CD14-positive monocyte (primary cell): ENCODE data around the gene CGREF1. TPM values are rescaled to one million over a fixed set of nuclear protein-coding genes. Genes with fewer than 3 reads are reported as not detected.
"Not testable (repeated sequence)": the region's sequence is repeated elsewhere in the genome, so short reads cannot be mapped to it uniquely, and the experiment has no call there.

Experiments used
- DNase-seq, 3 donors: peaks; one replicate each; pipeline ENCODE4 v3.0.0-alpha.2; 2011 to 2022
- H2AFZ ChIP-seq: 2 replicates; pipeline ENCODE4 v1.6.0; 2012; ENCODE audit warnings: mild to moderate bottlenecking, low read depth, low read length, inconsistent platforms; ENCODE audit not compliant: insufficient read depth, poor library complexity, severe bottlenecking
- H3K27ac ChIP-seq, 2 donors: 1 replicate in 1 of 2; 2 replicates in 1 of 2; pipeline ENCODE4 v1.5.1; 2012 to 2013; ENCODE audit warnings: low read length in 2 of 2, control low read depth in 1 of 2, inconsistent platforms in 1 of 2, low read depth in 1 of 2, mild to moderate bottlenecking in 1 of 2
- H3K27me3 ChIP-seq, 2 donors: one replicate each; pipeline versions ENCODE4 v1.6.0 to v1.6.1; 2011 to 2013; ENCODE audit warnings: low read length in 2 of 2; ENCODE audit not compliant: control insufficient read depth in 2 of 2, insufficient read depth in 2 of 2
- H3K36me3 ChIP-seq, 2 donors: replicated peaks in 1 of 2; 1 replicate in 1 of 2; 2 replicates in 1 of 2; pipeline versions ENCODE4 v1.5.1 to v1.6.1; 2012 to 2013; ENCODE audit warnings: low read length in 2 of 2, control low read depth in 1 of 2, inconsistent platforms in 1 of 2, mild to moderate bottlenecking in 1 of 2; ENCODE audit not compliant: insufficient read depth in 2 of 2, control insufficient read depth in 1 of 2
- H3K4me1 ChIP-seq, 2 donors: 1 replicate in 1 of 2; 2 replicates in 1 of 2; pipeline versions ENCODE4 v1.5.1 to v1.6.1; 2012 to 2013; ENCODE audit warnings: low read length in 2 of 2, control low read depth in 1 of 2, inconsistent platforms in 1 of 2, mild to moderate bottlenecking in 1 of 2, moderate library complexity in 1 of 2; ENCODE audit not compliant: insufficient read depth in 2 of 2, control insufficient read depth in 1 of 2
- H3K4me2 ChIP-seq: replicated peaks from 2 replicates; pipeline ENCODE3; 2012; ENCODE audit warnings: low read length, moderate library complexity, mild to moderate bottlenecking; ENCODE audit not compliant: poor library complexity, severe bottlenecking; ENCODE audit errors: extremely low read depth
- H3K4me3 ChIP-seq, 3 experiments: fragments of 200-600 bp in 1 of 3; sonication (generic) in 1 of 3; replicated peaks in 1 of 3; 1 replicate in 2 of 3; 2 replicates in 1 of 3; pipeline ENCODE4 v1.5.1; 2011 to 2013; ENCODE audit warnings: low read length in 3 of 3, mild to moderate bottlenecking in 3 of 3, control low read depth in 2 of 3, low read depth in 2 of 3, inconsistent platforms in 1 of 3, moderate library complexity in 1 of 3
- H3K79me2 ChIP-seq: 2 replicates; pipeline ENCODE4 v1.6.0; 2012; ENCODE audit warnings: mild to moderate bottlenecking, control low read depth, inconsistent platforms, low read length, moderate library complexity; ENCODE audit not compliant: insufficient read depth
- H3K9ac ChIP-seq: 2 replicates; pipeline ENCODE4 v1.6.0; 2017; ENCODE audit warnings: low read length, mild to moderate bottlenecking; ENCODE audit not compliant: insufficient read depth, poor library complexity, severe bottlenecking
- H3K9me3 ChIP-seq, 2 donors: replicated peaks in 1 of 2; 1 replicate in 1 of 2; 2 replicates in 1 of 2; pipeline versions ENCODE4 v1.5.1 to v1.6.1; 2012 to 2013; ENCODE audit warnings: low read length in 2 of 2, control low read depth in 1 of 2; ENCODE audit not compliant: control insufficient read depth in 1 of 2, insufficient read depth in 1 of 2
- H4K20me1 ChIP-seq: 2 replicates; pipeline ENCODE4 v1.6.0; 2012; ENCODE audit warnings: mild to moderate bottlenecking, low read length, control low read depth, moderate library complexity; ENCODE audit not compliant: insufficient read depth
- H3K27ac Mint-ChIP-seq, 7 donors: one replicate each; pipeline ENCODE4 v1.8.0; 2020; ENCODE audit warnings: mild to moderate bottlenecking in 7 of 7, mixed read lengths in 7 of 7, moderate library complexity in 6 of 7, inconsistent platforms in 2 of 7
- H3K27me3 Mint-ChIP-seq, 3 donors: one replicate each; pipeline ENCODE4 v1.8.0; 2021 to 2022; ENCODE audit warnings: low read depth in 3 of 3, mild to moderate bottlenecking in 3 of 3, mixed read lengths in 3 of 3, moderate library complexity in 3 of 3, inconsistent platforms in 1 of 3
- H3K36me3 Mint-ChIP-seq, 2 donors: one replicate each; pipeline ENCODE4 v1.8.0; 2020; ENCODE audit warnings: mixed read lengths in 2 of 2, inconsistent platforms in 1 of 2, mild to moderate bottlenecking in 1 of 2
- H3K4me1 Mint-ChIP-seq: one replicate; pipeline ENCODE4 v1.8.0; 2020; ENCODE audit warnings: mild to moderate bottlenecking, mixed read lengths
- H3K4me3 Mint-ChIP-seq, 2 donors: one replicate each; pipeline ENCODE4 v1.8.0; 2020; ENCODE audit warnings: mild to moderate bottlenecking in 2 of 2, mixed read lengths in 2 of 2, moderate library complexity in 1 of 2
- H3K9me3 Mint-ChIP-seq, 7 donors: one replicate each; pipeline ENCODE4 v1.8.0; 2020 to 2022; ENCODE audit warnings: mixed read lengths in 7 of 7, mild to moderate bottlenecking in 6 of 7, moderate library complexity in 6 of 7, inconsistent platforms in 2 of 7
- CTCF ChIP-seq: fragments of 200-600 bp; IDR thresholded peaks from one replicate; pipeline ENCODE4 v1.8.0; 2022; ENCODE audit warnings: antibody characterized with exemption, mild to moderate bottlenecking
- WGBS: methylation state at CpG from one replicate; pipeline ENCODE4 v1.1.5; 2013; ENCODE audit warnings: missing lambda C conversion rate; ENCODE audit not compliant: insufficient coverage; 5-methylcytosine and 5-hydroxymethylcytosine counted together
- intact Hi-C, 2 donors: fragments of 100-400 bp; cut with micrococcal nuclease; formaldehyde crosslinking; loops; one replicate each; pipeline versions ENCODE4 v1.15.0 to v1.15.1; 2023
- polyA plus RNA-seq, 3 donors: library from polyadenylated mRNA; depleted of rRNA in 1 of 3; unstranded in 2 of 3; stranded (reverse) in 1 of 3; fragments of 300-500 nt in 2 of 3; fragments of >200 nt in 1 of 3; fragmentation: Illumina TruSeq in 2 of 3; gene quantifications; 1 replicate in 2 of 3; 2 replicates in 1 of 3; pipeline ENCODE4 v1.2.3, GENCODE V29; 2012 to 2021

Gene CGREF1
- polyA plus RNA-seq, 3 donors = not detected

- no peaks in the 10 kb centered on the region for H3K9me3 ChIP-seq
- H3K27ac ChIP-seq = peak overlapping the region; percentile 87 to 90
- H3K36me3 Mint-ChIP-seq = peaks cover 3 to 4% of the 10 kb centered on the region in 2 donors
- peaks cover 12 to 22% of the 10 kb centered on the region in 2 donors for H3K27me3 ChIP-seq
- peaks cover 33 to 38% of the 10 kb centered on the region in 2 donors for H3K4me1 ChIP-seq
- peak overlapping the region; percentile 90 for H2AFZ ChIP-seq
- no peak for TF ChIP-seq CTCF
- H3K36me3 ChIP-seq = no peaks in the 10 kb centered on the region
- peak overlapping the region; percentile 83 for H3K9ac ChIP-seq
- peaks cover 34% of the 10 kb centered on the region for H3K4me1 Mint-ChIP-seq
- 94% methylated on average over 4 of the region's 7 CpGs for WGBS
- peak overlapping the region; percentile 59 to 79 (median 70) for H3K4me3 ChIP-seq
- H3K27me3 Mint-ChIP-seq = peaks cover 19 to 23% (median 22%) of the 10 kb centered on the region in 3 donors
- peaks cover 0 to 7% (median 5%) of the 10 kb centered on the region in 7 donors for H3K9me3 Mint-ChIP-seq
- H3K4me3 Mint-ChIP-seq = peak overlapping the region; percentile 91 to 96
- DNase-seq = no peak
- no peaks in the 10 kb centered on the region for H3K79me2 ChIP-seq
- intact Hi-C loops = no loop called here
- peak overlapping the region; percentile 96 to 98 (median 97) for H3K27ac Mint-ChIP-seq
- H3K4me2 ChIP-seq = peak overlapping the region; percentile 76
- no peaks in the 10 kb centered on the region for H4K20me1 ChIP-seq
These were observed 3.9 kb upstream of the CGREF1 start for GRCh38 chr2:27122791-27123190.

GRCh38 chr2:27121906-27122305 lies 3.0 kb upstream of the CGREF1 start:
- Histone ChIP-seq H3K4me2 (peak overlapping the region; percentile 76), H3K79me2 (no peaks in the 10 kb centered on the region), H3K9me3 (no peaks in the 10 kb centered on the region), H4K20me1 (no peaks in the 10 kb centered on the region), H3K36me3 (no peaks in the 10 kb centered on the region), H3K27ac (peak overlapping the region; percentile 0 to 87), H3K9ac (no peak overlapping the region), H2AFZ (peak overlapping the region; percentile 90), H3K4me1 (peaks cover 33 to 38% of the 10 kb centered on the region in 2 donors), H3K4me3 (no peak overlapping the region), H3K27me3 (peaks cover 12 to 29% of the 10 kb centered on the region in 2 donors)
- TF ChIP-seq CTCF = no peak
- Mint-ChIP-seq H3K4me3 (peak overlapping the region; percentile 45 to 64), H3K36me3 (peaks cover 3 to 4% of the 10 kb centered on the region in 2 donors), H3K27me3 (peaks cover 23 to 28% (median 27%) of the 10 kb centered on the region in 3 donors), H3K27ac (peak overlapping the region; percentile 96 to 98 (median 97)), H3K4me1 (peaks cover 34% of the 10 kb centered on the region), H3K9me3 (peaks cover 0 to 7% (median 5%) of the 10 kb centered on the region in 7 donors)
- intact Hi-C loops = no loop called here
- DNase-seq = peak; percentile 32 to 52 (median 50)
- WGBS = 18% methylated on average over 2 of the region's 2 CpGs

- Histone ChIP-seq H3K4me3 (peak overlapping the region in 1 of 3 experiments; percentile 72), H3K9ac (peak overlapping the region; percentile 43), H2AFZ (peak overlapping the region; percentile 78), H3K4me1 (peaks cover 33 to 38% of the 10 kb centered on the region in 2 donors), H3K27me3 (peaks cover 12 to 29% of the 10 kb centered on the region in 2 donors), H3K4me2 (peak overlapping the region; percentile 79)
- Mint-ChIP-seq H3K4me3 (peak overlapping the region; percentile 73 to 93), H3K27ac (peak overlapping the region in 2 of 7 donors; percentile 26 to 73), H3K4me1 (peaks cover 34% of the 10 kb centered on the region), H3K27me3 (peaks cover 23 to 30% (median 27%) of the 10 kb centered on the region in 3 donors)
- intact Hi-C loops, H3K9me3 Mint-ChIP-seq, DNase-seq, H4K20me1 ChIP-seq, H3K79me2 ChIP-seq, H3K36me3 ChIP-seq, H3K36me3 Mint-ChIP-seq, H3K9me3 ChIP-seq, H3K27ac ChIP-seq: not testable (repeated sequence)
- 91% methylated on average over 8 of the region's 8 CpGs for WGBS
These were observed 372 bp upstream of the CGREF1 start for GRCh38 chr2:27119330-27119670.
